GM21723 (cell line): ENCODE measurements around the gene OR8J3.
"Not testable (repeated sequence)": the region's sequence is repeated elsewhere in the genome, so short reads cannot be mapped to it uniquely, and the experiment has no call there.

ENCODE experiments used
- ATAC-seq: cut with Tn5 transposase; IDR thresholded peaks from one replicate; pipeline ENCODE4 v1.9.1; 2021; ENCODE audit warnings: mild to moderate bottlenecking, moderate library complexity; ENCODE audit not compliant: unreplicated experiment

The OR8J3 gene, protein sequence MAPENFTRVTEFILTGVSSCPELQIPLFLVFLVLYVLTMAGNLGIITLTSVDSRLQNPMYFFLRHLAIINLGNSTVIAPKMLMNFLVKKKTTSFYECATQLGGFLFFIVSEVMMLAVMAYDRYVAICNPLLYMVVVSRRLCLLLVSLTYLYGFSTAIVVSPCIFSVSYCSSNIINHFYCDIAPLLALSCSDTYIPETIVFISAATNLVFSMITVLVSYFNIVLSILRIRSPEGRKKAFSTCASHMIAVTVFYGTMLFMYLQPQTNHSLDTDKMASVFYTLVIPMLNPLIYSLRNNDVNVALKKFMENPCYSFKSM

DNA sequence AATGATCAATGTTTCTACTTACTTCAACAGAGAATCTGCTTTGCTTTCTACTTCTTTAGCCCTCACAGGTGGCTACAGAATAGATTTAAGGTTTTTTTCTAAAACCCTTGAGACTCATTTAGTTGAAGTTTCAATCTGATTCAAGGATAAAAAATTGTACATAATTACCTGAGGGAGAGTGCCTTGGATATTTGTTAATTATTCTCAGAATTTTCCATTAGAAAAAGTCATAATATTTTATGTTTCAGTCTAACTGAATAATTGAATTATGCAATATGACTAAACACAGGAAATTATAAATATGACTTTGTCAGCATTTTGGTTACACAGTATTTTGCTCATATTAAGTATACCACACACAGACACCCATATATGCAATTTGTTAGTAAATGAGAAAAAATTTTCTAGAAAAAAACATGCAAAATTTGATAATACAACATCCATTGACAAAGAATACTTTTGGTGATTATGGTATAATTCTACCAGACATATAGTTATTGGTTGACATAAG is at the start of gene OR8J3:
OR8J3 (minus strand) TSS at position 51 of the 511 bp plus-strand sequence. CDS start 2,483 bp downstream, outside the sequence.
- ATAC-seq: no peak

DNA sequence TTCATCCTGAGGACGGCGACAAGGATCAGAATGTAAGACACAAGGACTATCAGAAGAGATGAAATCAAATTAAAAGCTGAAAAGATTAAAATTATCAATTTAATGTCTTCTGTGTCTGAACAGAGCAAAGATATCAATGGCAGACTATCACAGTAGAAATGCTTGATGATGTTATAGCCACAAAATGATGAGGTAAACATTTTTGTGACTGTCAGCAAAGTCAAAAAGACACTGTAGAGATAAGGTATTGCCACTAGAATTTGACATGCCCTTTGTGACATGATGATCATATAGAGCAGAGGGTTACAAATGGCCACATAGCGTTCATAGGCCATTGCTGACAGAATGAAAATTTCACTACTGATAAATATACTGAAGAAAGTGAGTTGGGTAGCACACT is 48.6 kb upstream of the OR8J3 start:
- no peak for ATAC-seq

DNA sequence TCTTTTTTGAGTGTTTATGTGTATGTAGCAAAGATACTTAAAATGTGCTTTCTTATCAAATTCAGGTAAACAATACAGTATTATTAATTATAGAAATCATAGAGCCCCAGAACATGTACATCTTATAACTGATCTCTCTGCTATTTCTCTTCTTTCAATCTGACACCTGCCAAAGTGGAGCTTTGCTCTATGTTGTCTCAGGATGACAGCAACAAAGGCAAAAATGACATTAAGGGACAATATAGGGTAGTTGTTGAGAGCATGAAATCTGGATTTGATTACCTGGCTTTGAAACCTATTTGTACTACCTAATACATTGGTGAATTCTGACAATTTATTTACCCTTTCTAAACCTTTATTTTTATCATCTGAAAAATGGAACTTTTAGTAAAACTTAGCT is 43.5 kb upstream of the OR8J3 start:
- ATAC-seq: no peak

DNA sequence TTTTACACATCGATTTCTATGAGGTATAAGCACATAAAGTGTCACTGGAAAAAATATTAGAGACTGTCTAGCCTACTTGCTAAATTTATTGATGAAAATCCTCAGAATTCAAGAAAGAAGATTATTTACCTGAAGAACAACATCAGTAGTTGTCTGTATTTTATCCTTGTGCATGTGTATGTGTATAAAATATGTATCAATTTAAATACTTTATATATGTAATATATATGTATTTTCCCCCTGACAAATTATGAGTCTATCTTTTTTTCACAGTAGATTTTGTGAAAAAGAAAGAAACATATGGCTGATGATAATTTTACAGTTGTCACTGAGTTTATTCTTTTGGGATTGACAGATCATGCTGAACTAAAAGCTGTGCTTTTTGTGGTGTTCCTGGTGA is 36.3 kb upstream of the OR8J3 start, which contains the start of gene OR5J2:
OR5J2 (plus strand) TSS at position 301 of the 400 bp plus-strand sequence; CDS start at position 301, 0 bp downstream.
- ATAC-seq: no peak

DNA sequence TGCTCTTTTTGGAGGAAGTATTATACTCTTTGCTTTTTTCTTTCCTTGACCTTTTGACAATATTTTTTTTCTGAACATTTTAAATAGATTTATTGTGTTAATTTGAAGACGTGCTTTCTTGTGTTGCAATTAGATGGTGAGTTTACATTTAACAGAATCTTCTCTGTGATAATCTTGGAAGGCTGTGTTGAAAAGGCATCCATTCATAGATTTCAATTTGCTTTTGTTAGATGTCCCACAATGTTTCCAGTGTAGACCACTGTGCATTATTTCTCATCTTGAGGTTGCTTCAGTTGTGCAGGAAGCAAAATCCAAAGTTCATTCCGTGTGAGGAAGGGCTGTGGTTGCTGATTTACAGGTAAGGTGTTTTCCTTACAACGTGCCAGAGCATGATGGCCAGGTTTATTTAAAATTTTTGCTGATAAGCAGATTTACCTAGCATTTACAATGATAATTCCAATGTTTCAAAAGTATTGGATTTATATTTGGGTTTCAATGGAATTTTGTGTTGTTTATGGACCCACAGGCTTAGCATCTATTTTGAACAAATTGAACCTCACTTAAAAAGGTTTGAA is 32.3 kb upstream of the OR8J3 start:
- ATAC-seq: no peak

DNA sequence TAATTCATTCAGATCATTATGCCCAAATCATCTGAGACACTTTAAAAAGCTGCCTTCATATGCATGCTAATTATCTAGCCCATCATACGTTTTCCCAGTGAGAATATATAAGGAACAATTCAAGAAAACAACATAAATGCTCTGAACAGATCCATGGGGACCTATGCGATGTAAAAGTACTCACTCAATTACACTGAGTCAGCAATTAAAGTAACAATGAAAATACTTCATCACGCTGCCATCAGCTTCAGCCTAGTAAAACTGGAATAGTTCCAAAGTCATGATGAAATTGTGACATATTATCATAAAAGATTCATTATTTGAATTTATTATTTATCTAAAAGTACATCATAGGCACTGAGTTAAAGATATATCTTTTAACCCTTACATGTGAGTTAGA is 23.8 kb upstream of the OR8J3 start:
- no peak for ATAC-seq

DNA sequence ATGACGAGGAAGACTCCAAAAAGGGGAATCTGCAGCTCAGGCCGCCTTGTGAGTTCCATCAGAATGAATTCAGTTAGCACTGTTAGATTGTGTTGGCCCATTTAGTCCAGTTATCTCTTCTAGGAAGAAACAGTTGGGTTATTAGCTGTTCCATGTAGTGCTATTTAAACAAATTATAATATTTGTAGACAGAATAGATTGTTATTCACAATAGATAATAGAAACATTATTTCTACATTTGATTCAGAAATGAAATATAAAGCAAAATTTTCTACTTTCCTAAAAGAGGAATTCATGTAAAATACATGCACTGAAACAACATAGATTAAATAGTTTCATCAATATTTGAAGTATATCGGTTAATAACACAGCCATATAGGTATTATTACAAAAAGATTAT is 20.2 kb upstream of the OR8J3 start, which contains the start of gene OR8K5:
OR8K5 (minus strand) TSS at position 101 of the 400 bp plus-strand sequence; CDS start at position 101, 0 bp downstream.
- no peak for ATAC-seq

DNA sequence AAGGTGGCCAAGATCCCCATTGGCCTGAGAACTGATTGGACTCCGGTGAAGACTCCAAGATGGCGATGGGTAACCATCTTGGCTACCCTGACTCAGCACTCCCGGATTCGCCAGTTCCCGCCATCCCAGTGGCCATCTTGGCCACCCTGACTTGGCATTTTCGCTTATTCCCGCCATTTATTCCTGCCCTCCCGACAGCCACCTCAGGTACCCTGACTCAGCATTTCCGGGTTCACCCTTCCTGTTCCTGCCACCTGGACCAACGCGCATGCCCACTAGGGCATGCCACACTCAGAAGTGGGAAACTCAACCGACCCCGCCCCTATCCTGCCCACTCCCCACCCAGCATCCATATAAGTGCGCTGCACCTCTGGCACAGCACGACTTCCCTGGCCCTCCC is 12.3 kb upstream of the OR8J3 start:
- ATAC-seq: no peak

DNA sequence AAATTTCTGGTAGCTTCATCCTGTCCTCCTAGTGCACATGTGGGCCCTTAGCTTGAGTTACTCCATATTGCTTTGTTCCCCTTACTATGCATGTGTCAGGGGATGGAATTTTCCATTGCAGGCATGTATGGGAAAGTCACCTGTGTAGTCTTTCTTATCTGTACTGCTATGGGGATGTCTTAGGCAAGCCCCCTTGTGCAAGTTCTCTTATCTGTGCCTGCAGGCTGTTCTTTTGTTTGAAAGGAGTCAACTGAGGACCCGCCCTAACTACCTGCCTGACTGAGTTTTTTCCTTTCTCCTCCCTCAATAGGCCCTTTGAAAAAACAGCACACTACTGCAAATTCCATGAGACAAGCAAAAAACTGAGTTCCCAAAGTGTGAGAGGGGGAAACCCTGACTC is 11.4 kb upstream of the OR8J3 start:
- ATAC-seq: no peak

DNA sequence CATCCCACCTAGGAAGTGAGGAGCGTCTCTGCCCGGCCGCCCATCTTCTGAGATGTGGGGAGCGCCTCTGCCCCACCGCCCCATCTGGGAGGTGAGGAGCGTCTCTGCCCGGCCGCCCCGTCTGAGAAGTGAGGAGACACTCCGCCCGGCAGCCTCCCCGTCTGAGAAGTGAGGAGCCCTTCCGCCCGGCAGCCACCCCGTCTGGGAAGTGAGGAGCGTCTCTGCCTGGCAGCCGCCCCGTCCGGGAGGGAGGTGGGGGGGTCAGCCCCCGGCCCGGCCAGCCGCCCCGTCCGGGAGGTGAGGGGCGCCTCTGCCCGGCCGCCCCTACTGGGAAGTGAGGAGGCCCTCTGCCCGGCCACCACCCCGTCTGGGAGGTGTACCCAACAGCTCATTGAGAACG is 3.7 kb upstream of the OR8J3 start:
- ATAC-seq: not testable (repeated sequence)

DNA sequence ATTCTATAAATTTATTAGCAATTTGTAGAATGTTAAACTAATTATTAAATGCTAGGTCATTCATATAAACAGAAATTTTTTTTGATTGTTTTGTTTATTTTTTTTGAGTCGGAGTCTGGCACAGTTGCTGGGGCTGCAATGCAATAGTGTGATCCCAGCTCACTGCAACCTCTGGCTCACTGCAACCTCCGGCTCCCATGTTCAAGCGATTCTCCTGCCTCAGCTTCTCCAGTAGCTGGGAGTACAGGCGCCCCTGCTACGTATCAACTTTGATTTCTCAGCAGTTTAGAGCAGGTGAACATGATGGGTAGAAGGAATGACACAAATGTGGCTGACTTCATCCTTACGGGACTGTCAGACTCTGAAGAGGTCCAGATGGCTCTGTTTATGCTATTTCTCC is 17.9 kb downstream of the OR8J3 start, which contains the start of gene OR8H3:
OR8H3 (plus strand) TSS at position 301 of the 400 bp plus-strand sequence; CDS start at position 301, 0 bp downstream.
- ATAC-seq: no peak

DNA sequence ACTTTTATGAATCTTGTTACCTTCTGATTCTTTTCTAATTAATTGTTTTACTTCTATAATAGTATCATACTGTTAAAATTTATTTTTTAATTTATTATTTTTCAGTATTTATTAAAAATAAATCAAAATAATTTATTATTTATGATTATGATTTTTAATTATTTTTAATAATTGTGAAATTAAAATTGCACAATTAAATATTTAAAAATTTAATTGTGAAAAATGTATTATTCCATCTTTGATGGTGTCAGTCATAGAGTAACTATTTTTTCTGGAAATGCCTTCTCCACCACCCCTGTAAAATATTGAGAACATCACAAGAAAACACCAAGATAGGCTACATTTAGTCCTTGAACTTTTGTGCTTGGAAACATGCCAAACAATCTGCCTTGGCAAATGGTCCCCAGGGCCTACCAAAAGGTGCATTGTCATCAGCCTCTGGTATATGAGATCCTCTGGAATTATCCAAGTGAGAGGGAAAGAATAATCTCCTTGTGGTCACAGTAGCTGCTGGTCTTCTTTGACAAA is 36.7 kb downstream of the OR8J3 start, which contains the start of gene OR8H2:
OR8H2 (plus strand) TSS at position 478 of the 528 bp plus-strand sequence. CDS start 1,356 bp downstream, outside the sequence.
- no peak for ATAC-seq

DNA sequence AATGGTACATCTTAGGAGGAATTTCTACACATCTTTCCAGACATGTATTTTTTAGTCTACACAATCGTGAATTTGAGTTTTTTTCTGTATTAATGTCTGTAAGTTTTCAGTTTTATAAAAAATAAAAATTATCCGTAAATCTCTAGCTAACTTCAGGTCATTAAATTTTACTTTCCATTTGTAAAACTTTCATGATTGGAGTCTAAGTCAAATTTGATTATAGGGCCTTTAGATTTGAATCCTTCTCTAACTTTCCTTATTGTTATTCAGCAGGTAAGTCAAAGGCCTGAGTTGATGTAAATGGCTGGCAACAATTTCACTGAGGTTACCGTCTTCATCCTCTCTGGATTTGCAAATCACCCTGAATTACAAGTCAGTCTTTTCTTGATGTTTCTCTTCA is 47.0 kb downstream of the OR8J3 start, which contains the start of gene OR8I2:
OR8I2 (plus strand) TSS at position 301 of the 400 bp plus-strand sequence; CDS start at position 301, 0 bp downstream.
- ATAC-seq: no peak

DNA sequence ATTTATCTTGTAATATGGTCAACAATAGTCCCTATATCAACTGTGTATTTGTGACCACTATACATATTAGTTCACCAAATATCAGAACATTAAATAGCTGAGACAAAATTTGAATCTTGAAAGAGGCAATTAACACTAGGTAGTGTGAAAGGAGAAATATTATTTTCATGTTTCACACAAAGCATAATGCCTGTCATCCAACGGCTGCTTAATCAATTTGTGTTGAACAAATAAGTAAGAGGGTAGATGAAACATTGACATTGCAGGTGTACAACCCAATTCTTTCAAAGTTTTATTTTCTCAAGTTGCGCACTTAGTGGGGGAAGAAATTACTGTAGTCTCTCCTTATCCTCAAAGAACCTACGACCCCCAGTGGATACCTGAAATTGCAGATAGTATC is 50.3 kb downstream of the OR8J3 start:
- no peak for ATAC-seq
